GM21367 (cell line): Measurements from ENCODE around the gene CLIP1.
"Not testable (repeated sequence)": the region's sequence is repeated elsewhere in the genome, so short reads cannot be mapped to it uniquely, and the experiment has no call there.

ENCODE experiments used
- ATAC-seq: cut with Tn5 transposase; IDR thresholded peaks from one replicate; pipeline ENCODE4 v1.9.1; 2021; ENCODE audit not compliant: unreplicated experiment

CLIP1 gene

GRCh38 chr12:122399254-122399591 is 23.2 kb downstream of the CLIP1 start:
- ATAC-seq = no peak

- not testable (repeated sequence) for ATAC-seq
These were observed 24.5 kb downstream of the CLIP1 start for GRCh38 chr12:122397981-122398380.

GRCh38 chr12:122395319-122395718 is 27.1 kb downstream of the CLIP1 start:
- ATAC-seq = no peak

GRCh38 chr12:122394626-122395194 is 27.8 kb downstream of the CLIP1 start:
- no peak for ATAC-seq

- no peak for ATAC-seq
These were observed 28.7 kb downstream of the CLIP1 start for GRCh38 chr12:122393817-122394216.

GRCh38 chr12:122392411-122392810 is 30.1 kb downstream of the CLIP1 start:
- ATAC-seq = no peak

GRCh38 chr12:122389677-122390076 is 32.8 kb downstream of the CLIP1 start:
- ATAC-seq = no peak

GRCh38 chr12:122387887-122388286 is 34.6 kb downstream of the CLIP1 start:
- no peak for ATAC-seq

GRCh38 chr12:122385171-122386016 is 37.1 kb downstream of the CLIP1 start:
- ATAC-seq = no peak

GRCh38 chr12:122382919-122383350 is 39.5 kb downstream of the CLIP1 start:
- no peak for ATAC-seq

GRCh38 chr12:122381021-122381420 is 41.4 kb downstream of the CLIP1 start:
- no peak for ATAC-seq

GRCh38 chr12:122376751-122377150 is 45.7 kb downstream of the CLIP1 start:
- ATAC-seq = not testable (repeated sequence)

- ATAC-seq = no peak
These were observed 47.8 kb downstream of the CLIP1 start for GRCh38 chr12:122374707-122375106.

GRCh38 chr12:122371475-122372045 is 50.9 kb downstream of the CLIP1 start:
- ATAC-seq = no peak

GRCh38 chr12:122368361-122369073 is 54.0 kb downstream of the CLIP1 start:
- ATAC-seq = no peak

- ATAC-seq = not testable (repeated sequence)
These were observed 54.8 kb downstream of the CLIP1 start for GRCh38 chr12:122367632-122368031.

- ATAC-seq = no peak
These were observed 55.6 kb downstream of the CLIP1 start for GRCh38 chr12:122366685-122367475.

GRCh38 chr12:122365226-122365625 is 57.2 kb downstream of the CLIP1 start:
- ATAC-seq = not testable (repeated sequence)

- no peak for ATAC-seq
These were observed 58.7 kb downstream of the CLIP1 start for GRCh38 chr12:122363782-122364181.

- no peak for ATAC-seq
These were observed 59.7 kb downstream of the CLIP1 start for GRCh38 chr12:122362755-122363154.

GRCh38 chr12:122358403-122358802 is 64.1 kb downstream of the CLIP1 start:
- ATAC-seq = not testable (repeated sequence)
